Trophoblast cell (in vitro differentiated cells and primary cell): ENCODE measurements around the gene SP6.
A peak's percentile ranks its signal among the peaks of the same experiment; 100 is the strongest.

Experiments used
- DNase-seq, 2 donors: peaks; one replicate each; pipeline ENCODE4 v3.0.0-alpha.2; 2016
- H2AFZ ChIP-seq: 2 replicates; pipeline ENCODE4 v1.6.1; 2013; ENCODE audit warnings: low read length, moderate library complexity, mild to moderate bottlenecking; ENCODE audit not compliant: insufficient read depth, poor library complexity
- H2AK5ac ChIP-seq: 2 replicates; pipeline ENCODE4 v1.6.1; 2013; ENCODE audit warnings: mild to moderate bottlenecking, low read length
- H2BK120ac ChIP-seq: 2 replicates; pipeline ENCODE4 v1.6.1; 2013; ENCODE audit warnings: low read length, mild to moderate bottlenecking, moderate library complexity; ENCODE audit not compliant: insufficient read depth, poor library complexity
- H2BK12ac ChIP-seq: 2 replicates; pipeline ENCODE4 v1.6.1; 2013; ENCODE audit warnings: mild to moderate bottlenecking, low read length, moderate library complexity
- H2BK5ac ChIP-seq: 2 replicates; pipeline ENCODE4 v1.6.1; 2013; ENCODE audit warnings: low read length, low read depth, moderate library complexity, mild to moderate bottlenecking; ENCODE audit not compliant: poor library complexity
- H3K14ac ChIP-seq: 2 replicates; pipeline ENCODE4 v1.6.1; 2013; ENCODE audit warnings: mild to moderate bottlenecking, low read length
- H3K18ac ChIP-seq: 2 replicates; pipeline ENCODE4 v1.6.1; 2013; ENCODE audit warnings: mild to moderate bottlenecking, low read length
- H3K23ac ChIP-seq: 2 replicates; pipeline ENCODE4 v1.6.1; 2013; ENCODE audit warnings: low read length
- H3K27ac ChIP-seq: 2 replicates; pipeline ENCODE4 v1.5.1; 2013; ENCODE audit warnings: low read depth, mild to moderate bottlenecking, inconsistent platforms, low read length, moderate library complexity
- H3K27me3 ChIP-seq: 2 replicates; pipeline ENCODE4 v1.6.1; 2013; ENCODE audit warnings: inconsistent platforms, mild to moderate bottlenecking, low read length, moderate library complexity; ENCODE audit not compliant: insufficient read depth
- H3K36me3 ChIP-seq, 2 experiments: 1 replicate in 1 of 2; 2 replicates in 1 of 2; pipeline ENCODE4 v1.6.1; 2013; ENCODE audit warnings: low read length in 2 of 2, mild to moderate bottlenecking in 2 of 2, moderate library complexity in 1 of 2; ENCODE audit not compliant: insufficient read depth in 2 of 2, control insufficient read depth in 1 of 2
- H3K4ac ChIP-seq: 2 replicates; pipeline ENCODE4 v1.6.1; 2013; ENCODE audit warnings: low read depth, mild to moderate bottlenecking, low read length, moderate library complexity
- H3K4me1 ChIP-seq, 2 experiments: 1 replicate in 1 of 2; 2 replicates in 1 of 2; pipeline ENCODE4 v1.6.1; 2013; ENCODE audit warnings: low read length in 2 of 2, mild to moderate bottlenecking in 2 of 2, moderate library complexity in 1 of 2; ENCODE audit not compliant: insufficient read depth in 2 of 2, control insufficient read depth in 1 of 2
- H3K4me2 ChIP-seq: 2 replicates; pipeline ENCODE4 v1.6.1; 2013; ENCODE audit warnings: inconsistent platforms, mild to moderate bottlenecking, low read length, moderate library complexity
- H3K4me3 ChIP-seq: 2 replicates; pipeline ENCODE4 v1.5.1; 2013; ENCODE audit warnings: mild to moderate bottlenecking, low read depth, low read length, inconsistent platforms
- H3K79me1 ChIP-seq: one replicate; pipeline ENCODE4 v1.6.1; 2013; ENCODE audit warnings: low read length
- H3K79me2 ChIP-seq: 2 replicates; pipeline ENCODE4 v1.6.1; 2013; ENCODE audit warnings: low read length, mild to moderate bottlenecking; ENCODE audit not compliant: control insufficient read depth, insufficient read depth, poor library complexity
- H3K9ac ChIP-seq: 2 replicates; pipeline ENCODE4 v1.6.1; 2013; ENCODE audit warnings: mild to moderate bottlenecking, low read length
- H3K9me3 ChIP-seq: 2 replicates; pipeline ENCODE4 v1.6.1; 2013; ENCODE audit warnings: low read depth, mild to moderate bottlenecking, control low read depth, inconsistent platforms, low read length; ENCODE audit not compliant: insufficient read depth
- H4K12ac ChIP-seq: 2 replicates; pipeline ENCODE4 v1.6.1; 2013; ENCODE audit warnings: low read depth, mild to moderate bottlenecking, low read length, moderate library complexity
- H4K8ac ChIP-seq: 2 replicates; pipeline ENCODE4 v1.6.1; 2013; ENCODE audit warnings: low read depth, mild to moderate bottlenecking, low read length, moderate library complexity
- H4K91ac ChIP-seq: one replicate; pipeline ENCODE4 v1.6.1; 2013; ENCODE audit warnings: low read depth, mild to moderate bottlenecking, low read length, moderate library complexity
- WGBS: extraction: QIAGEN DNeasy Blood & Tissue Kit; methylation state at CpG from one replicate; pipeline ENCODE4 v1.1.7; 2013; ENCODE audit warnings: missing lambda C conversion rate; ENCODE audit not compliant: insufficient read length, insufficient coverage; ENCODE audit errors: extremely low coverage; 5-methylcytosine and 5-hydroxymethylcytosine counted together

SP6 gene

DNA sequence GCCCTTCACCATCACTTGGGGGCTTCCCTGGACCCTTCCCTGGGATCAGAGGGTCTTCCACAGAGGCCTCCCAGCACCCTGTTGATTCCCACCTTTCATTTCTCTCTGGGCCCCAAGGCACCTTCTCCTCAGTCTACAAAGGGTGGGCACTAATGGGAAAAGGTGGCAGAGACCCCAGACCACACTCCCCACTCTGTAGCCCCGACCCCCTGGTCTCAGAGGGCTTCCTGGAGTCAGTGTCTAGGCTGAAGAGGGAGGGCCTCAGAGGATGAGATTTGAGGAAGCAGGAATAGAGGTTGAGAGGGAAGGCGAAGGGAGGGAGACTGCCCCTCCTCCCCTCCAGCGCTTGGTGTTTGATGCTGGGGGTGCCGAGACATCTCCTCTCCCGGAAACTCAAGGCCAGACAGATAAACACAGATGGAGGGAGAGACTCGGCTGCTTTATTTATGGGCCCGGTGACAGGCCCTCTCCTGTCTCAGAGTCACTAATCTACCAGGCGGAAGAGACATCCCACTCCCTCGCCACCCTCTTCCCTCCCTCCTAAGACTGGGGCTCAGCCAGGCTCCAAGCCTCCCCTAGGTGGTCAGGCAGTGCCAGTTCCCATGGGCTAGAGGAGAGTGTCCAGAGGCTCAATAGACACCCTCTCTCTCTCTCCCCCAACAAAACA is 26.5 kb upstream of the SP6 start:
- Histone ChIP-seq H2BK5ac (peak overlapping the region; percentile 24), H3K18ac (no peak overlapping the region), H4K91ac (peak overlapping the region; percentile 46), H3K27me3 (no peaks in the 10 kb centered on the region), H3K79me2 (peaks cover 1% of the 10 kb centered on the region), H3K36me3 (no peaks in the 10 kb centered on the region), H3K4me2 (no peak overlapping the region), H3K23ac (no peak overlapping the region), H2BK12ac (peak overlapping the region; percentile 78), H3K9ac (no peak overlapping the region), H4K12ac (no peak overlapping the region), H4K8ac (no peak overlapping the region), H2AFZ (no peak overlapping the region), H2BK120ac (peak overlapping the region; percentile 68), H3K14ac (peak overlapping the region; percentile 47), H3K4me3 (no peak overlapping the region), H3K4me1 (peaks cover 25 to 31% of the 10 kb centered on the region in 2 experiments), H3K4ac (peak overlapping the region; percentile 11), H3K79me1 (peaks cover 25% of the 10 kb centered on the region), H3K27ac (no peak overlapping the region), H2AK5ac (peak overlapping the region; percentile 58), H3K9me3 (peaks cover 3% of the 10 kb centered on the region)
- no CpG with 5 or more reads among the region's 9 CpGs for WGBS
- DNase-seq: no peak

DNA sequence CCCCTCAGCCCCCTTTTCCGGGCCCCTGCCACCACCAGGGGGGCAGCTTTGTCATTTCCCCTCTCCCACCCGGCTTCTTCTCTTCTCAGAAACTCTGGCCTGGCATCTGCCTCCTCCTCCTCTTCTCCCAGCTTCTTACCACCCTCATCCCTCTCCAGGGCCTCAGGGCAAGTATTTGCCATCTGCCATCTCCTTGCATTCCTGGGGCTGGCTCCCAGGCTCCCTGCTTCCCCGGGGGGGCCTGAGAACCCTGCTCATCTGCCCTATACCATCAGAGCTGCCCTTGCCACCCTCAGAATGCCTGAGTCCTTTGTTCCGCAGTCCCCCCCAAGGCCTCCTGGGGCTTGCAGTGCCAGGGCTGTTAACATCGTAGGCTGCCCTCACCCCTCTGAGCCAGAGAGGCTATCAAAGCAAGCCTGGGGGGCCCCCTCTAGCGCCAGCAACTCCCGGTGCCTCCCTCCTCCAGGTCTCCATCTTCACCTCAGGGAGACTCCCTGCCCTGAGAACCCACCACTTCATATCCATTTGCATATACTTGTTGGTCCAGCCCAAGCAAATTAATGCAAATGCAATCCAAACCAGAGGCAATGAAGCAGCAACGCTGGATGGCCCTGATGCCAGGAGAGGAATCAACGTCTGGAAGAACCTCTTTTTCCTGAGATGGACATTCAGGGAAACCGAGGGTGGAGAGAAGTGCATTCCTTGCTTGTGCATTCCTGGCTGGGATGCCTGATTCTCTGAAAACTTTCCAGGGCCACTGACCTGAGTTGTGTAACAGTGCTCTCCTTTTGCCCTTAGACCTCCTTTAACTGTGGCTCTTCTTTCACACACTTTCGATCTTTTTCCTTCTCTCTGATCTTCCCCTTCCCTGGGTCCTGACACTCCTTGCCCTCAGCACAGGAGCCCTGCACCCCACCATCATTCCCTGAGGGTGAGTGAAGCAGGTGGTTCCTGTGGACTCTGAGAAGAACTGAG is 24.3 kb upstream of the SP6 start:
- Histone ChIP-seq H4K91ac (peak overlapping the region; percentile 65), H3K9ac (no peak overlapping the region), H2AK5ac (peak overlapping the region; percentile 36), H3K4me2 (peak overlapping the region; percentile 28), H2BK5ac (peak overlapping the region; percentile 59), H3K14ac (peak overlapping the region; percentile 26), H3K23ac (no peak overlapping the region), H3K79me2 (peaks cover 2% of the 10 kb centered on the region), H3K36me3 (no peaks in the 10 kb centered on the region), H2BK12ac (peak overlapping the region; percentile 35), H3K18ac (no peak overlapping the region), H3K4ac (peak overlapping the region; percentile 12), H3K9me3 (peaks cover 3% of the 10 kb centered on the region), H4K8ac (peak overlapping the region; percentile 33), H3K27ac (peak overlapping the region; percentile 69), H3K4me3 (no peak overlapping the region), H3K27me3 (no peaks in the 10 kb centered on the region), H3K79me1 (peaks cover 32% of the 10 kb centered on the region), H3K4me1 (peaks cover 29 to 37% of the 10 kb centered on the region in 2 experiments), H2BK120ac (peak overlapping the region; percentile 20), H2AFZ (no peak overlapping the region), H4K12ac (no peak overlapping the region)
- peak in 1 of 2 donors; percentile 58 for DNase-seq
- WGBS: no CpG with 5 or more reads among the region's 11 CpGs

DNA sequence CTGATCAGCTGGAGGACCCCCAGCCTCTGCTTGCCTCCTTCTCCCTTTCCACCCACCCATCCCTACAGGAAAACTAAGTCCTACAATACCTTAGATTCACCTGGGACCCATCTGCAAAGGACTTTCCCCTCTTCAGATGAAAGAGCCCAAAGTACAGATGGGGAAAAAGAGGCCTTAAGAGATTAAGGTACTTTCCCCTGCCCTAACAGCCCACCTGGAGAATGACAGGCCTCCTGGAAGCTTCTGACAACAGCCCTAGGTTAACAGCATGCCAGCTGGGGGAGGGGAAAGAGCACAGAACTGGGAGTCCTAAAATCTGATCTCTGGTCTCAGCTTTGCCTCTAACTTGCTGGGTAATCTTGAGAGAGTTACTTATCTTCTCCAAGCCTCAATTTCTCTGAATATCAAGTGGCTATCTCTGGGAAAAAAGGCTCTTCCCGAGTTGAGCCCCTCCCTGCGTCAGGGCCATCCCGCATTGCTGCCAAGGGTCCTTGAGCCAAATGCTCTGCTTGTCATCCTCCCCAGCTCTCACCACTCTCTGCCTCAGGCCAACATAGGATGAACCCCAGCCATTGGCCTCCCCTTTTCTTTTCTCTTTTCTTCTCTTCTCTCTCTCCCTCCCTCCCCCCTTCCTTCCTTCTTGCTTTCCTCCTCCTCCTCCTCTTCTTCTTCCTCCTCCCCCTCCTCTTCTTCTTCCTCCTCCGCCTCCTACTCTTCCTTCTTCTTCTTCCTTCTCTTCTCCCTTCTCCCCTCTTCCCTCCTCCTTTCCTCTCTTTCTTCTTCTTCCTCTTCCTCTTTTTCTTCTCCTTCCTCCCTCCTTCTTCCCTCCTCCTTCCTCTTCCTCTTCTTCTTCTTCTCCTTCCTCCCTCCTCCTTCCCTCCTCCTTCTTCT is 22.5 kb upstream of the SP6 start:
- no peak for DNase-seq
- Histone ChIP-seq H2BK5ac (peak overlapping the region; percentile 26), H2BK12ac (no peak overlapping the region), H4K12ac (no peak overlapping the region), H3K36me3 (no peaks in the 10 kb centered on the region), H3K23ac (no peak overlapping the region), H3K4me2 (no peak overlapping the region), H3K4me1 (peaks cover 35 to 36% of the 10 kb centered on the region in 2 experiments), H2AFZ (no peak overlapping the region), H3K27me3 (no peaks in the 10 kb centered on the region), H4K8ac (no peak overlapping the region), H3K9ac (no peak overlapping the region), H3K4me3 (no peak overlapping the region), H3K79me2 (peaks cover 2% of the 10 kb centered on the region), H4K91ac (peak overlapping the region; percentile 92), H3K18ac (no peak overlapping the region), H3K27ac (peak overlapping the region; percentile 20), H3K9me3 (no peaks in the 10 kb centered on the region), H3K14ac (peak overlapping the region; percentile 48), H3K4ac (no peak overlapping the region), H2AK5ac (no peak overlapping the region), H2BK120ac (peak overlapping the region; percentile 20), H3K79me1 (peaks cover 35% of the 10 kb centered on the region)
- WGBS: no CpG with 5 or more reads among the region's 4 CpGs
